Activated T-cell treated with anti-CD3 and anti-CD28 coated beads for 48 hours (primary cell): ENCODE measurements around the gene CREB3.

Source experiments
- DNase-seq: peaks from one replicate; pipeline ENCODE4 v3.0.0-alpha.2; 2020; ENCODE audit warnings: low read depth

Gene CREB3

GRCh38 chr9:35781066-35781465 is 48.6 kb downstream of the CREB3 start:
- DNase-seq, result no peak

- DNase-seq, result no peak
Observed at GRCh38 chr9:35783418-35783817, 51.0 kb downstream of the CREB3 start.
